ENCODE results near the gene ZCCHC14.

- TF ChIP-seq CTCF (IDR thresholded peaks at IDR 0.05) (no peak), POLR2A (IDR thresholded peaks at IDR 0.05) (no peak)
These were observed 68.6 kb downstream of the ZCCHC14 start for GRCh38 chr16:87424266-87424665.

Measured in esophagus squamous epithelium (tissue), 4 donors.